Measurements from ENCODE around the gene DDX25. TPM values are rescaled to one million over a fixed set of nuclear protein-coding genes. Genes with fewer than 3 reads are reported as not detected.

The DDX25 gene
- total and polyA plus RNA-seq, 10 donors = 0.11 to 1.8 (median 0.34) TPM; not detected in 2

DNA sequence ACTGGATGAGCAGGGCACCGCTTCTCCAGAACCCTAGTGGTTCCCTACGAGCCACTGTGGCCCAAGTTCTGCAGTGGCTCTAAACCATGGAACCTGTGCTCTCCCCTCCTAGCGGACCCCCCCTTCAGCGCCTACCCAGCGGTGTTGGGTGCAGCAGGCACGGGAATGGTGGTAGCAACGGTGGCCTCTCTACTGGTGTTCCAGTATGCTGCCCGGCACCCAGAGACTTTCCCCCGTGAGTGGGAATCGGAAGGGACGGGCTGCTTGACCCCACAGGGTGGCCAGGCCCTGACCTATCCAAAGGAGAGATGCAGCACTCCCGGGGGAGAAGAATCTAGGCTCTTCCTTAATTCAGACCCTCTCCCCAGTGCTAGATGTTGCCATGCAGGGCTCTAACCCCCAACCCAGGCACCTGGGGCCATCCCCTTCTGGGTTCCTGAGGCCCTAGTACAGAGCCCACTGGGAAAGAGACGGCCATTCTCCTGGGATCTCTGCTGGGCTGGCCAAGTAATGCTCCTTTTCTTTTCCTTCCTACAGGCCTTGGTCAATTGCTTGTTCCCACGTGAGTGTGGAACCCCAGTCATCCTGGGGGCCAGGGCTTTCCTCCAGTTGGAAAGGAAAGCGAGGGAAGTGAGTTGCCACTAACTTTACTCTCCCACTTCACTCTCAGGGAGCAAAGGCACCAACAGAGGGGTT, 50.8 kb downstream of the DDX25 start:
- no peak overlapping the region for H3K4me3 ChIP-seq
- H3K36me3 ChIP-seq = no peaks in the 10 kb centered on the region
- no peaks in the 10 kb centered on the region for H3K9me3 ChIP-seq
- no peak overlapping the region for H3K27ac ChIP-seq
- peaks cover 0 to 24% (median 0%) of the 10 kb centered on the region in 7 donors for H3K27me3 ChIP-seq (replicated peaks in 1 of 7)
- WGBS, 5 donors = 84 to 93% (median 86%) methylated on average over 13 to 15 of the region's 15 CpGs
- H3K4me1 ChIP-seq = peaks cover 0 to 4% (median 0%) of the 10 kb centered on the region in 6 donors
- TF ChIP-seq, protein P1, sequence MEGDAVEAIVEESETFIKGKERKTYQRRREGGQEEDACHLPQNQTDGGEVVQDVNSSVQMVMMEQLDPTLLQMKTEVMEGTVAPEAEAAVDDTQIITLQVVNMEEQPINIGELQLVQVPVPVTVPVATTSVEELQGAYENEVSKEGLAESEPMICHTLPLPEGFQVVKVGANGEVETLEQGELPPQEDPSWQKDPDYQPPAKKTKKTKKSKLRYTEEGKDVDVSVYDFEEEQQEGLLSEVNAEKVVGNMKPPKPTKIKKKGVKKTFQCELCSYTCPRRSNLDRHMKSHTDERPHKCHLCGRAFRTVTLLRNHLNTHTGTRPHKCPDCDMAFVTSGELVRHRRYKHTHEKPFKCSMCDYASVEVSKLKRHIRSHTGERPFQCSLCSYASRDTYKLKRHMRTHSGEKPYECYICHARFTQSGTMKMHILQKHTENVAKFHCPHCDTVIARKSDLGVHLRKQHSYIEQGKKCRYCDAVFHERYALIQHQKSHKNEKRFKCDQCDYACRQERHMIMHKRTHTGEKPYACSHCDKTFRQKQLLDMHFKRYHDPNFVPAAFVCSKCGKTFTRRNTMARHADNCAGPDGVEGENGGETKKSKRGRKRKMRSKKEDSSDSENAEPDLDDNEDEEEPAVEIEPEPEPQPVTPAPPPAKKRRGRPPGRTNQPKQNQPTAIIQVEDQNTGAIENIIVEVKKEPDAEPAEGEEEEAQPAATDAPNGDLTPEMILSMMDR (IDR thresholded peaks at IDR 0.05 in 8 of 11, conservative IDR thresholded peaks at IDR 0.05 in 3 of 11) = no peak
- TF ChIP-seq POLR2AphosphoS5 (IDR thresholded peaks at IDR 0.05) = no peak
- TF ChIP-seq POLR2A (IDR thresholded peaks at IDR 0.05) = no peak
- no peak for DNase-seq
- intact Hi-C loops (cut with DNase I; ENCODE audit: low total_unique reads) = no loop called here

DNA sequence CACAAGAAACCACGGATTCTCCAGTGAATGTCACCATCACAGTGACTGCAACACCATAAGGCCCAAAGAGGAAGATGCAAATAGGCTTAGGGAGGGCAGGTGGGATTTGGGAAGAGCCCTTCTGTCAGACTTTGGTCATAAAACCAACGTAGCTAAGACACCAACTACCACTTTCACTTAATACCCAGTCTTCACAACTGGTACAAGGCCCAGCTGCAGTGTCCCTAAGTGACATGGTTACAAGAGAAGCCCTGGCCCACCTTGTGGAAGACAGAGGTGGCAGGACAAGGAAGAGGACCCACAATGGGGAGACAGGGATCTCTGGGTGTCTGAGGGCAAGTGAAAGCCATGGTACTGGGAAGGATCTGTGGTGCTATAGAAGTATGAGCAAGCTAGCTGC, 51.5 kb downstream of the DDX25 start:
- Histone ChIP-seq H3K36me3 (no peaks in the 10 kb centered on the region), H3K27me3 (replicated peaks in 1 of 7) (peaks cover 0 to 19% (median 0%) of the 10 kb centered on the region in 7 donors), H3K4me3 (no peak overlapping the region), H3K27ac (no peak overlapping the region), H3K9me3 (no peaks in the 10 kb centered on the region), H3K4me1 (peaks cover 0 to 4% (median 0%) of the 10 kb centered on the region in 6 donors)
- TF ChIP-seq POLR2AphosphoS5 (IDR thresholded peaks at IDR 0.05) (no peak), POLR2A (IDR thresholded peaks at IDR 0.05) (no peak)
- TF ChIP-seq, protein P1 (IDR thresholded peaks at IDR 0.05 in 8 of 11, conservative IDR thresholded peaks at IDR 0.05 in 3 of 11) = no peak
- 42 to 83% (median 76%) methylated on average over 2 of the region's 2 CpGs for WGBS, 5 donors
- intact Hi-C loops (cut with DNase I; ENCODE audit: low total_unique reads) = no loop called here
- DNase-seq = no peak

DNA sequence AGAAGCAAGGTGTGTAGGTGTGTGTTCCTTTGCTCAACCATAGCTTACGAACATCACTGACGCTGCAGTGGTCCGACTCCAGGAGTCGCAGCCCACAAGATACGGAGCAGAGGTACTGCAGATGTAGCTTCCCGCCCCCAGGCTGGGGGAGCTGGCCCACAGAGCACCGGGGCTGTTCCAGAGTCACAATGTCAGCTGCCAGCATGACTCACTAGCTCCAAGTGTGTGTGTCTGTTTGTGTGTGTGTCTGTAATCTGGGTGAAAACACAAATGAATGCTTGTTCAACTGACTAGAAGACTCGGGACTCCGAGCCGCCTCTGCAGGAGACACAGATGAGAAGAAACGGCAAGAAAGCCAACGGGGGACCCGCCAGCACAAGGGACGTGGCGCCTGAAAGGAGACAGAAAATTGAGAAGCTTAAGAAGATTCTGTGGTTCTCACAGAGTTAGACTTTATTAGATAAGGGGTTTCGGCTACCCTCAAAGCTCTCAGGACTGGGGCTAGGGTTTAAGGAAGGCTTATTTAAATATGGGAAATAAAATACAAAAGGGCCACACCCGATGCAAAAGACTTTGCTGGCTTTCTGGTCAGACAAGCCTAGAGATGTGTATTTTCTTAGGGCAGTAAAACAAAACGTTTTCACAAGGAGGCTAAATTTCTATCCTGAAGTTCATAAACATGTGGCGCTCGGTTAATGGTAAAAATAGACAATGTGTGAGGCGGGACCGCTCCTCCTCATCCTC, 52.3 kb downstream of the DDX25 start:
- intact Hi-C loops (cut with DNase I; ENCODE audit: low total_unique reads) = no loop called here
- 85 to 91% (median 89%) methylated on average over 22 of the region's 22 CpGs for WGBS, 5 donors
- TF ChIP-seq POLR2AphosphoS5 (IDR thresholded peaks at IDR 0.05) (no peak), POLR2A (IDR thresholded peaks at IDR 0.05) (no peak)
- TF ChIP-seq, protein P1 (IDR thresholded peaks at IDR 0.05 in 8 of 11, conservative IDR thresholded peaks at IDR 0.05 in 3 of 11) = no peak
- Histone ChIP-seq H3K36me3 (no peaks in the 10 kb centered on the region), H3K27ac (no peak overlapping the region), H3K4me1 (peaks cover 0 to 4% (median 0%) of the 10 kb centered on the region in 6 donors), H3K27me3 (replicated peaks in 1 of 7) (peaks cover 0 to 14% (median 0%) of the 10 kb centered on the region in 7 donors), H3K4me3 (no peak overlapping the region), H3K9me3 (peaks cover 0 to 1% (median 0%) of the 10 kb centered on the region in 8 donors)
- DNase-seq = peak; percentile 60
